Measurements from ENCODE around the gene EFNA5.

The EFNA5 gene

DNA sequence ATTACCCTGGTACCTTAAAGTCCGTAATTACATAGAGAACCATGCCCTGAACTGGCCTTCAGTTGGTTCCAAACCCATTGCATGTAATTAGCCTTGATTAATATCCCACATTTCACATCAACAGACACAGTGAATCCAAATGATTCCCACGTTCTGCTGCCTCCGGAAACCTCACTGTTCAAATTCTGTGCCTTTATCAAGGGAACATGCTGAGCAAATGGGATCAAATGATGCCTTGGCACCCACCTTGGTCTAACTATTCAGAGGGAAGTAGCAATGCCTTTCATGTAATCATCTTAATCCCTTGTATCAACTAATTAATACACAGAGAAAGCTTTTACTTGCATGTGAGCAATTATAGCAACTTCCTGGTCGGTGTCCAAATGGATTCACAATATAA, 100.6 kb downstream of the EFNA5 start:
- peak; percentile 99 for DNase-seq

GRCh38 chr5:107567901-107568671, 102.7 kb downstream of the EFNA5 start:
- DNase-seq: peak; percentile 97

DNA sequence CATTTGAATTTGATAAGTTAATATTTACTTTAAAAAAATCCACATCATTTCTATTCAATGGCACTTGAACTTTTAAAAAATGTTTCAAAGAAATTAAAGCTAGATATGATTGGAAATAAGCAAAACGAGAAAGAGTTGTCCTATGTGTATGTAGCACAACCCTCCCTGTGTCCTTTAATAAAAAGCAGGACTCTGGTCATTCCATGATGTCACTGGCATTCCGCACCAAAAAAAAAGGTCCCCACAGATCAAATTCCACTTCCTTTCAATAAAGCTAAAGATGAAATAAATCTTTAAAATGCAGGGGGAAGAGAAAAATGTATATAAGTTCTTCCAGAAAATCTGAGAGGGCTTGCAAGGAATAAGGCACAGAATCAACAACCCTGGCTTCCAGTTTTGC, 103.8 kb downstream of the EFNA5 start:
- DNase-seq: no peak

- peak; percentile 63 for DNase-seq
Measured at GRCh38 chr5:107565791-107566767, 104.7 kb downstream of the EFNA5 start.

- DNase-seq: peak; percentile 68
Measured at GRCh38 chr5:107564931-107565372, 105.8 kb downstream of the EFNA5 start.

GRCh38 chr5:107563959-107564544, 106.7 kb downstream of the EFNA5 start:
- peak; percentile 98 for DNase-seq

DNA sequence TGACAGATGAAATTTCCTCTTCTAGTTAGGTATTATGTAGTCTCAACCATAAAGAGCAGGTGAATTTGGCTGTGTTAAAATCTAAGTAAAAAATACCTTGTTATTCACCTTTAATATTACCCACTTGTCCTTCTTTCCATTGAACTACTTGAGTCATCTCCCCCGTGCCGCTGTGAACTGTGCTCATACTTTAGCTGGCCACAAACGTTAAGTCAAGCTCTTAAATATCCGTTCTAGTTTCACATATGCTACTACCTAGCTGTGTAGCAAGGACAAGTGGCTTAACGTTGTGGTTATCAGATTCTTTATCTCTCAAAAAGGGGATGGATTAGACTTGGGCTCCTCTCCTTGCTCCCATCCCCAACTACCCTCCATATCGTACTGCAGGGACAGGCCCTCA, 110.4 kb downstream of the EFNA5 start:
- no peak for DNase-seq

DNA sequence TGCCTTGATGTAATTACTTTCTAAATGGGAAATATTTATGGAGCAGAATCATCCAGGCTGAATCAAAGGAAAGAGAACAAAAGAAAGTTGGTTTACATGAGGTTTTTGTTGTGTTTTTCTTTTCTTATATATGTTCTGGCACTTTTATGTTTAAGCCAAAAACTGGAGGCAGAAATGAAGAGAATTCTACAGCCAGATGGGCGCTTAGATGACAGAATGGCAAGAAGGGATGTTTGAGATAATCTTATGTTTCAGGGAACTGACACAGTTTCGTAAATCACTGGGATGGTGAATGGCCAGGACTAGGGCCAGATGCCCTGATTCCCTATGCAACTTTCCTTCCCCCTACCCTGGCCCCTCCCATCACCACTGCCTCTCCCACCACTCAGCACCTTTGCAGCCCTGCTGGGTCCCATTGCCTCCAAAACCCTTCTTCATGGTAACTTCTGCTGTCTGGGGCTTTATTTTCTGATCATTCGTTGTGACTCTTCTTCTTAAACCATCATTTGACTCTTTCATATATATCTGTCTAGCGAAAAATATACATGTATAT, 111.8 kb downstream of the EFNA5 start:
- peak; percentile 90 for DNase-seq

DNA sequence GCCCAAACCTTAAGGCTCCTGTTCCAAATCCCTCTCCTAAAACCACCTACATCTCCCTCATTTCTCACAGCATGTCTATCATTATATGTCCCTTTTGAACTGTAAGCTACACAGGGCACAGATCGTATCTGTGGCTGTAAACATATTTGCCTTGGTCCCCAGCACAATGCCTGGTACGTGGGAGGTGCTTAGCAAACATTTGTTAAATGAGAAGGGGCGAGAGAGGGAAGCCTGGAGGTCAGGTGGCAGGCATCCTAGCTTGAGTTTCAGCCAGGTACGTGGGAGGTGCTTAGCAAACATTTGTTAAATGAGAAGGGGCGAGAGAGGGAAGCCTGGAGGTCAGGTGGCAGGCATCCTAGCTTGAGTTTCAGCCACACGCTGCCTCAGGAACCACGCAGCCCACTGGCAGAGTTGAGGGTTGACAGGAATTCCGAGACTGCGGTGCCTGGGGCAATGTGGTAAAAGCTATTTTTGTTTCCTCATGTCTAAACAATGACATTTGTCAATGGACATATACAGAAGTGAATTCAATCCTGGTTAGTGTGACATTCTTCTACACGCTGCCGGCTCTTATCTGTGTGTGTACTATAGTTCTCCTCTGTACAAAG, 113.6 kb downstream of the EFNA5 start:
- DNase-seq: peak; percentile 91

- DNase-seq: no peak
Measured at GRCh38 chr5:107556575-107556974, 114.2 kb downstream of the EFNA5 start.

GRCh38 chr5:107555425-107556090, 115.2 kb downstream of the EFNA5 start:
- DNase-seq: no peak

DNA sequence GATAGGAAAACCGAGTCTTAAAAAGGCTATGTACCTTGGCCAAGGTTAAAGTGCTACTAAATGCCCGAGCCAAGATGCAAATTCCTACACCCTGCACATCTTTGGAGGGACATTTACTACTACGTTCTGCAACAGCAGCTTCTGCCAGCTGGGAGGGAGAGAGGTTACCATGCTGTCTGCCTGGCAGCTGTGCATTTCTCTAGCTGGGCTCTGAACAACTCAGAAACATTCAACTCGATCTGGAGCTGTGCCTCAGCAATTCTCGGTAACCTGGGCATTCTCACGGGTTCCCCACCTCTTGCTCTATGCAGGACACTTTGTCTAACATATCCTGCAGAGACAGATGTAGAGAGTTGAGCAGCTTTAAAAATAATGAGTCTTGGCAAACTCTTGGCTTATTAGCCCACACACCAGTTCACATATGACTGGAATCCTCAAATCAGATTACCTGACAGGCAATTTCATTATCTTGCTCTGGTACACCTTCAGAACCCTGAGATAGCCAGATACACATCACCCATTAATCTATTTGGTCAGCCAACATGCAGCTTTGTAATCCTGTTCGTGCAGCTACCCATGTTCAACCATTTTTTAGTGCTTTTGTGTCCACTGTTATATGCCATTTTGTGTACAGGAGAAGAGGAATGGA, 115.8 kb downstream of the EFNA5 start:
- peak; percentile 68 for DNase-seq

- peak; percentile 96 for DNase-seq
Measured at GRCh38 chr5:107553117-107553555, 117.6 kb downstream of the EFNA5 start.

- peak; percentile 37 for DNase-seq
Measured at GRCh38 chr5:107551088-107551487, 119.6 kb downstream of the EFNA5 start.

GRCh38 chr5:107549567-107549966, 121.2 kb downstream of the EFNA5 start:
- DNase-seq: no peak

GRCh38 chr5:107548477-107548876, 122.3 kb downstream of the EFNA5 start:
- DNase-seq: no peak

DNA sequence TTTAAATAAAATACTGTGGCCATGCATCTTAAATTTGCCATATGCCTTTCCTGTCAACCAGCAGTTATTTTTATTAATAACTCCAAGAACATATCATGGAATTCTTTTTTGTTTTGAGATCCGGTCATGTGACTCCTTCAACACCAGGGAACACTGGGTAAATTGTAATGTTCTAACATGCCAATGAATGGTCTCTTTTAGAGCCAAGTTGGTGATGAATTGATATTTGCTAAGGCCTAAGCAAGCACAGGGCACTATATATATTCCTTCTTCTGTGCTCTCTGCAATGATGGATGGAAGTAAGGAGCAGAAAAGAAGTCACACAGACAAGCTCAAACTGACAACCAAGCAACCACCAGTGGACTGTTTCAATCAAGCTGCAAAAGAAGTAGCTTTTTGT, 124.0 kb downstream of the EFNA5 start:
- no peak for DNase-seq

DNA sequence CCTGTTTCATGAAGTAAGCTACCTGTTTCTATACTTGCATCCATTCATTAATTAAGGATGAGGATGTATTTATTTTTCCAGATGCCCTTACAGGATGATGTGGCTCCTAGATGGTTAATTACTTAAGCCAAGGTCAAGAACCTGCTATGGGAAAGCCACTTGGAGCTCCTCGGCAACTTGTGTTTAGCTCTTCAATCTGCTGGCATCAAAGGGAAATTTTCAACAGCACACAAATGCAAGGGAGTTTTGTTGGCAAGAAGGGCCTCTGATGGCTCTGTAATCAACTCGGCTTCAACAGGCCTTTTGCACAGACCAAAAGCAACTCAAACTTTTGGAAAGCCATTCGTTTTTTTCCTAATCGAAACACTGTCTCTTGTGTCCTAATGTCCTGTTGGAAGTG, 125.3 kb downstream of the EFNA5 start:
- DNase-seq: no peak

- no peak for DNase-seq
Measured at GRCh38 chr5:107544967-107545366, 125.8 kb downstream of the EFNA5 start.

- no peak for DNase-seq
Measured at GRCh38 chr5:107544476-107544875, 126.3 kb downstream of the EFNA5 start.

DNA sequence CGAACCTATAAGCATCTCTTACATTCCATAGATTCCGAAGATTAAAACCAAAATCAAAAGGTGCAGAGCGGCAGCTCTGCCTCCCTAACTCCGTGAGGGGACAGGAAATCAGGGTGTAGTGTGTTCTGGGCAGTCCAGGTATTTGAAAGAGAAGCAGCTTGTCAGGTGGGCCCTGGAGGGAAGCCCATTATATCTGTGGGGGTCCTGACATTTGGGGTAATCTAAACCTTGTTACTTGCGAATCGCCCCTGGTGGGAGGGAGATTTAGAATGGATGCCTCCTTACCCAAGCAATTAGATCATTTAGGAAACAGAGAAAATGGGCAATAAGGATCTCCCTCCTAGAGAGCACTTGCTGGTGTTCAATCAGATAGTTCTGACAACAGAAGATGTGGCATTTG, 126.9 kb downstream of the EFNA5 start:
- peak; percentile 90 for DNase-seq

Measured in NCI-H69 (cell line).